ENCODE data around the gene CD47. TPM values are rescaled to one million over a fixed set of nuclear protein-coding genes. Genes with fewer than 3 reads are reported as not detected.

Gene CD47
- total RNA-seq, 1 donor from 2014 or later = 141 TPM

- TF ChIP-seq CTCF (conservative IDR thresholded peaks at IDR 0.05; ENCODE audit: low read depth, low read length) = no peak
- no peak overlapping the region for H3K4me3 ChIP-seq (ENCODE audit: low read depth, low read length)
- DNase-seq (ENCODE audit: low read depth) = no peak
These were observed 13.3 kb upstream of the CD47 start for GRCh38 chr3:108103886-108104797.

- TF ChIP-seq CTCF (conservative IDR thresholded peaks at IDR 0.05; ENCODE audit: low read depth, low read length) = no peak
- no peak overlapping the region for H3K4me3 ChIP-seq (ENCODE audit: low read depth, low read length)
- no peak for DNase-seq (ENCODE audit: low read depth)
These were observed 12.4 kb upstream of the CD47 start for GRCh38 chr3:108103040-108103751.

GRCh38 chr3:108102420-108103039 lies 11.7 kb upstream of the CD47 start:
- no peak for DNase-seq (ENCODE audit: low read depth)
- no peak for TF ChIP-seq CTCF (conservative IDR thresholded peaks at IDR 0.05; ENCODE audit: low read depth, low read length)
- no peak overlapping the region for H3K4me3 ChIP-seq (ENCODE audit: low read depth, low read length)

- no peak for TF ChIP-seq CTCF (conservative IDR thresholded peaks at IDR 0.05; ENCODE audit: low read depth, low read length)
- no peak overlapping the region for H3K4me3 ChIP-seq (ENCODE audit: low read depth, low read length)
- no peak for DNase-seq (ENCODE audit: low read depth)
These were observed 10.3 kb upstream of the CD47 start for GRCh38 chr3:108100906-108101660.

- no peak for TF ChIP-seq CTCF (conservative IDR thresholded peaks at IDR 0.05; ENCODE audit: low read depth, low read length)
- no peak for DNase-seq (ENCODE audit: low read depth)
- no peak overlapping the region for H3K4me3 ChIP-seq (ENCODE audit: low read depth, low read length)
These were observed 9.0 kb upstream of the CD47 start for GRCh38 chr3:108099679-108100428.

GRCh38 chr3:108099244-108099643 lies 8.4 kb upstream of the CD47 start:
- no peak for TF ChIP-seq CTCF (conservative IDR thresholded peaks at IDR 0.05; ENCODE audit: low read depth, low read length)
- no peak overlapping the region for H3K4me3 ChIP-seq (ENCODE audit: low read depth, low read length)
- no peak for DNase-seq (ENCODE audit: low read depth)
